Esophagus squamous epithelium (tissue), 5 donors: Measurements from ENCODE around the gene ELOVL7. TPM values are rescaled to one million over a fixed set of nuclear protein-coding genes. Genes with fewer than 3 reads are reported as not detected.

ENCODE experiments used
- DNase-seq: peaks from one replicate; lab custom pipeline; 2025; lab: John Stamatoyannopoulos, UW
- H3K27ac ChIP-seq, 4 donors: fragments of 200-600 bp; sonication (generic); one replicate each; pipeline ENCODE4 v1.5.1; 2016 to 2019; ENCODE audit warnings: mild to moderate bottlenecking in 1 of 4
- H3K27me3 ChIP-seq, 4 donors: fragments of 200-600 bp; sonication (generic); 1 replicate in 3 of 4; 2 replicates in 1 of 4; pipeline versions ENCODE4 v1.5.1 to v1.6.0; 2017 to 2021; ENCODE audit warnings: antibody characterized with exemption in 1 of 4
- H3K36me3 ChIP-seq, 3 donors: fragments of 200-600 bp; sonication (generic); one replicate each; pipeline ENCODE4 v1.5.1; 2016 to 2019
- H3K4me1 ChIP-seq, 3 donors: fragments of 200-600 bp; sonication (generic); one replicate each; pipeline ENCODE4 v1.5.1; 2017 to 2019
- H3K4me3 ChIP-seq, 4 donors: fragments of 200-600 bp; sonication (generic); 1 replicate in 3 of 4; 2 replicates in 1 of 4; pipeline ENCODE4 v1.5.1; 2016 to 2019; ENCODE audit warnings: mild to moderate bottlenecking in 2 of 4, moderate library complexity in 1 of 4
- H3K9me3 ChIP-seq, 3 donors: fragments of 200-600 bp; sonication (generic); one replicate each; pipeline ENCODE4 v1.5.1; 2016 to 2019
- POLR2A ChIP-seq, 4 donors: fragments of 450-650 bp; IDR thresholded peaks; one replicate each; pipeline ENCODE4 v1.6.1; 2017; ENCODE audit warnings: antibody characterized with exemption in 4 of 4, mild to moderate bottlenecking in 4 of 4, moderate library complexity in 3 of 4
- WGBS, 2 donors: methylation state at CpG; one replicate each; pipeline ENCODE4 v1.1.5; 2018; 5-methylcytosine and 5-hydroxymethylcytosine counted together
- intact Hi-C: fragments of 100-400 bp; cut with DNase I; formaldehyde crosslinking; loops from one replicate; pipeline ENCODE4 v1.15.0; 2022
- total RNA-seq, 4 donors: library from RNA; depleted of rRNA; stranded (reverse); fragments of >200 nt; gene quantifications; one replicate each; pipeline ENCODE4 v1.1.0, GENCODE V29; 2016
- TF ChIP-seq, protein P1 (sequence below), 6 experiments: fragments of 450-650 bp in 4 of 6; fragments of 200-600 bp in 2 of 6; sonication (generic) in 2 of 6; IDR thresholded peaks; one replicate each; pipeline ENCODE4 v1.5.1; 2016 to 2019; ENCODE audit warnings: antibody characterized with exemption in 6 of 6, mild to moderate bottlenecking in 4 of 6, moderate library complexity in 4 of 6
- donor health status: DM: yes; HTN: yes; CAD: no.

ELOVL7 gene
- 1 to 10 TPM; 4.0 to 9.8 (median 8.1) TPM for total RNA-seq

- no peak for DNase-seq
- peak within 1 kb of the TSS; percentile 47 to 79 (median 72) for H3K27ac ChIP-seq
- H3K36me3 ChIP-seq: no peaks in the 10 kb centered on the region
- intact Hi-C loops: no loop called here
- H3K27me3 ChIP-seq: peaks cover 0 to 43% (median 0%) of the 10 kb centered on the region in 4 donors
- H3K4me1 ChIP-seq: peaks cover 10 to 23% (median 12%) of the 10 kb centered on the region in 3 donors
- H3K9me3 ChIP-seq: no peaks in the 10 kb centered on the region
- TF ChIP-seq, protein P1, sequence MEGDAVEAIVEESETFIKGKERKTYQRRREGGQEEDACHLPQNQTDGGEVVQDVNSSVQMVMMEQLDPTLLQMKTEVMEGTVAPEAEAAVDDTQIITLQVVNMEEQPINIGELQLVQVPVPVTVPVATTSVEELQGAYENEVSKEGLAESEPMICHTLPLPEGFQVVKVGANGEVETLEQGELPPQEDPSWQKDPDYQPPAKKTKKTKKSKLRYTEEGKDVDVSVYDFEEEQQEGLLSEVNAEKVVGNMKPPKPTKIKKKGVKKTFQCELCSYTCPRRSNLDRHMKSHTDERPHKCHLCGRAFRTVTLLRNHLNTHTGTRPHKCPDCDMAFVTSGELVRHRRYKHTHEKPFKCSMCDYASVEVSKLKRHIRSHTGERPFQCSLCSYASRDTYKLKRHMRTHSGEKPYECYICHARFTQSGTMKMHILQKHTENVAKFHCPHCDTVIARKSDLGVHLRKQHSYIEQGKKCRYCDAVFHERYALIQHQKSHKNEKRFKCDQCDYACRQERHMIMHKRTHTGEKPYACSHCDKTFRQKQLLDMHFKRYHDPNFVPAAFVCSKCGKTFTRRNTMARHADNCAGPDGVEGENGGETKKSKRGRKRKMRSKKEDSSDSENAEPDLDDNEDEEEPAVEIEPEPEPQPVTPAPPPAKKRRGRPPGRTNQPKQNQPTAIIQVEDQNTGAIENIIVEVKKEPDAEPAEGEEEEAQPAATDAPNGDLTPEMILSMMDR (IDR thresholded peaks at IDR 0.05): peak in 3 of 6 experiments; percentile 18 to 54 (median 32)
- TF ChIP-seq POLR2A (IDR thresholded peaks at IDR 0.05): peak in 3 of 4 donors; percentile 16 to 65 (median 54)
- H3K4me3 ChIP-seq: peak within 1 kb of the TSS; percentile 55 to 85 (median 68)
- WGBS, 2 donors: 1 to 3% methylated on average over 4 to 28 of the region's 87 CpGs
Measured at GRCh38 chr5:60843936-60844905, at the start of gene ELOVL7. Gene ELOVL7, minus strand, starts transcription at chr5:60844269. Its CDS starts 56,872 bp downstream, at chr5:60787397.

- no peaks in the 10 kb centered on the region for H3K27me3 ChIP-seq
- no peak for TF ChIP-seq POLR2A (IDR thresholded peaks at IDR 0.05)
- TF ChIP-seq, protein P1 (IDR thresholded peaks at IDR 0.05): no peak
- H3K36me3 ChIP-seq: peaks cover 0 to 59% (median 0%) of the 10 kb centered on the region in 3 donors
- DNase-seq: no peak
- no peak overlapping the region for H3K27ac ChIP-seq
- no peaks in the 10 kb centered on the region for H3K9me3 ChIP-seq
- no peak overlapping the region for H3K4me3 ChIP-seq
- intact Hi-C loops: no loop called here
- H3K4me1 ChIP-seq: no peaks in the 10 kb centered on the region
- WGBS, 2 donors: 95% methylated on average over 13 of the region's 13 CpGs
Measured at GRCh38 chr5:60893521-60893920, 49.5 kb upstream of the ELOVL7 start.

DNA sequence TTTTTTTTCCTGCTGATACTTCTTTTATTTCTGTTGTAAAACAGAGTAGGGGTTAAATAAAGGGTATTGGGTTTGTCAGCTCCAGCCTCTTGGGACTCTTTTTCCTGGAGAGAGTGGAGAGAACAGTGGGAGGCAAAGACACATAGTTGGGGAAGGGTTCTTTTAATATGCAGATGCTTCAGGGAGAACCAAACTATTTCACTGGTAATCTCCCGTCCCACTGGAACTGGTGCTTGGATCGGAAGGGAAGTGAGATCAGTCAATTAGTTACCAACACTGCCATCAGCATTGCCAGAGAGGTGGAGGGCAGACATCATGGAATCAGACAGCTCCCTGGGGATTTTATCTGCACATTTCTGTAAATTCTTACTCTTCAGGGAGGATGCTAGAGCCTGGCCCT is 47.6 kb upstream of the ELOVL7 start:
- peaks cover 0 to 41% (median 0%) of the 10 kb centered on the region in 3 donors for H3K36me3 ChIP-seq
- H3K9me3 ChIP-seq: no peaks in the 10 kb centered on the region
- DNase-seq: no peak
- intact Hi-C loops: no loop called here
- no peak overlapping the region for H3K4me3 ChIP-seq
- H3K27ac ChIP-seq: no peak overlapping the region
- no peaks in the 10 kb centered on the region for H3K27me3 ChIP-seq
- TF ChIP-seq, protein P1 (IDR thresholded peaks at IDR 0.05): no peak
- TF ChIP-seq POLR2A (IDR thresholded peaks at IDR 0.05): no peak
- WGBS, 2 donors: 89 to 95% methylated on average over 2 of the region's 2 CpGs
- no peaks in the 10 kb centered on the region for H3K4me1 ChIP-seq

DNA sequence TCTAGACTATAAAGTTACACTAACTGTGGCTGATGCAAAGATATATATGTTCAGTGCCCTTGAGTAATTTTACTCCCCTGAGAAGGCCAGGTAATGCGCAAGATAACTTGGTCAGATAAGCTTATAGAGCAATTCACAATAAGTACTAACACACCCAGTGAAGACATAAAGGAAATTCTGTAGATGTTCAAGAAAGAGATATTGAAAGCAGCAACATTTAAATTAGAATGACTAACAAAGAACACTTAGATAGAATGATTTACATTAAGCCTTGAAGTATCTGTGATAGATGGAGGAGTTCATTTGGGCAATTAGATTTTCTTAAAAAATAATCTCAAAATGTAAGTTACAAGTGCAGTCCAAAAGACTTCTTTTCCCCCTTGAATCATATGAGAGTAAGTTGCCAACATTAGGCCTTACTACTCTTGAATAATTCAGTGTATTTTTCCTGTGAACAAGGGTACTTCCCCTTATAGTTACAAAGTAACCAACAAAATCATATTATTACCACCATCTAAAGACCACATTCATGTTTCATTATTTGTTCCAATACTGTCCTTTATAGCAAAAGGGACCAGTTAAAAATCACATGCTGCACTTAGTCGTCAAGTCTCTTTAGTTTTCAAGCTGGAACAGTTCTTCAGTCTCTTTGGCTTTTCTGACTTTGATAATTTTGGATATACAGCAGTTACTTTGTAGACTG is 44.4 kb upstream of the ELOVL7 start:
- TF ChIP-seq POLR2A (IDR thresholded peaks at IDR 0.05): no peak
- TF ChIP-seq, protein P1 (IDR thresholded peaks at IDR 0.05): no peak

More for the DNA sequence above, 44.4 kb upstream of the ELOVL7 start:
- DNase-seq: no peak
- no peak overlapping the region for H3K4me3 ChIP-seq
- WGBS, 2 donors: 82 to 87% methylated on average over 2 of the region's 2 CpGs
- no peaks in the 10 kb centered on the region for H3K9me3 ChIP-seq
- no peaks in the 10 kb centered on the region for H3K4me1 ChIP-seq
- H3K27ac ChIP-seq: no peak overlapping the region
- no peaks in the 10 kb centered on the region for H3K27me3 ChIP-seq
- peaks cover 0 to 18% (median 0%) of the 10 kb centered on the region in 3 donors for H3K36me3 ChIP-seq
- intact Hi-C loops: no loop called here
